AG10803 (cell line): ENCODE results near the gene CORO7.

Experiments used
- DNase-seq: peaks from one replicate; pipeline ENCODE4 v3.0.0; 2010; ENCODE audit warnings: low read depth
- H3K4me3 ChIP-seq: 2 replicates; pipeline ENCODE4 v1.5.1; 2011; ENCODE audit warnings: mild to moderate bottlenecking, low read length, control low read depth
- TF ChIP-seq, protein P1 (sequence below): conservative IDR thresholded peaks from 2 replicates; pipeline ENCODE4 v1.5.1; 2011; ENCODE audit warnings: mild to moderate bottlenecking, low read length, control low read depth, inconsistent platforms

Gene CORO7

GRCh38 chr16:4414187-4414917 is 2.0 kb downstream of the CORO7 start:
- TF ChIP-seq, protein P1, sequence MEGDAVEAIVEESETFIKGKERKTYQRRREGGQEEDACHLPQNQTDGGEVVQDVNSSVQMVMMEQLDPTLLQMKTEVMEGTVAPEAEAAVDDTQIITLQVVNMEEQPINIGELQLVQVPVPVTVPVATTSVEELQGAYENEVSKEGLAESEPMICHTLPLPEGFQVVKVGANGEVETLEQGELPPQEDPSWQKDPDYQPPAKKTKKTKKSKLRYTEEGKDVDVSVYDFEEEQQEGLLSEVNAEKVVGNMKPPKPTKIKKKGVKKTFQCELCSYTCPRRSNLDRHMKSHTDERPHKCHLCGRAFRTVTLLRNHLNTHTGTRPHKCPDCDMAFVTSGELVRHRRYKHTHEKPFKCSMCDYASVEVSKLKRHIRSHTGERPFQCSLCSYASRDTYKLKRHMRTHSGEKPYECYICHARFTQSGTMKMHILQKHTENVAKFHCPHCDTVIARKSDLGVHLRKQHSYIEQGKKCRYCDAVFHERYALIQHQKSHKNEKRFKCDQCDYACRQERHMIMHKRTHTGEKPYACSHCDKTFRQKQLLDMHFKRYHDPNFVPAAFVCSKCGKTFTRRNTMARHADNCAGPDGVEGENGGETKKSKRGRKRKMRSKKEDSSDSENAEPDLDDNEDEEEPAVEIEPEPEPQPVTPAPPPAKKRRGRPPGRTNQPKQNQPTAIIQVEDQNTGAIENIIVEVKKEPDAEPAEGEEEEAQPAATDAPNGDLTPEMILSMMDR: no peak
- no peak overlapping the region for H3K4me3 ChIP-seq
- no peak for DNase-seq

GRCh38 chr16:4412854-4413253 is 3.5 kb downstream of the CORO7 start:
- no peak for DNase-seq
- TF ChIP-seq, protein P1: no peak
- no peak overlapping the region for H3K4me3 ChIP-seq

DNA sequence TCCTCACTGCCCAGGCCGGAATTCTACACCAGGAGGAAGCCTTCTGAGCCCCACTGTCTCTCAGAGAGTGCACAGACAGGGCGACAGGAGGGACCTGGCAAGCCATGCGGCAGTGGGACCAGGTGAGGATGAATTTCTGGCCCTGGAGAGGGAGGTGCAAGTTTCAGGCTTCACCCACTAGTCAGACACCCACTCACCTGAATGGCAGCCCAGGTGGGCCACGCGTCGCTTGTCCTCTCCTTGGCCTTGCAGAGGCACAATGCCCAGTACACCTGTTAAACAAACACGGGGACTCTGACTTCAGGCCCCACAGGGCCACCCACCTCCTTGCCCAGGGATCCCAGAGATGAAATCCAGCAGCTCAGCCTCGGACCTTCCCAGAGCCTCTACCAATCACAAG is 4.2 kb downstream of the CORO7 start:
- TF ChIP-seq, protein P1: no peak
- no peak overlapping the region for H3K4me3 ChIP-seq
- no peak for DNase-seq

DNA sequence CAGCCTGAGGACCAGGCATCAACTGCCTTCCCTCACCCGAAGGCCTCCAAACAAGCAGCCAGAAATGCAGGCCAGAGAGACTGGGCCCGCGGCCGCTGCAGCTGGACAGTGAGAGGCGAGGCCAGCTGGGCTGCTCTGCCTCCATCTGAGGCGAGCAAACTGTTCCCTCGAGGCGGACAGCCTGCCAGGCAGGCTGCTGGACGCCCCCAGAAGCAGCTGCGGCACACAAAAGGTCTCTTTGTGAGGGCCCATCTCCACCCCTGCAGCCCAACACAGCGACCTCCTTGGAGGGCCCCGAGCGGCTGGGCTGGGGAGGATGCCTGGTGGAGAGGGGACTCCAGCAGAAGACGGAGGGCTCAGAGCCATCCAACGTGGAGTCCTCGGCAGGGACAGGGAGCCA is 4.7 kb downstream of the CORO7 start:
- no peak for DNase-seq
- TF ChIP-seq, protein P1: no peak

GRCh38 chr16:4410335-4411075 is 5.9 kb downstream of the CORO7 start:
- DNase-seq: peak; percentile 91
- no peak overlapping the region for H3K4me3 ChIP-seq
- TF ChIP-seq, protein P1: no peak

More for the DNA sequence above, 4.7 kb downstream of the CORO7 start:
- H3K4me3 ChIP-seq: no peak overlapping the region

- DNase-seq: no peak
- H3K4me3 ChIP-seq: no peak overlapping the region
- TF ChIP-seq, protein P1: 0 out of 2 replicates have a peak, but pooled peaks have one; percentile 9
Measured at GRCh38 chr16:4409081-4409932, 7.1 kb downstream of the CORO7 start.
